ENCODE results near the gene ZEB2. TPM values are rescaled to one million over a fixed set of nuclear protein-coding genes. Genes with fewer than 3 reads are reported as not detected.

The ZEB2 gene
- total RNA-seq, 1 experiment from 2014 or later = 1.2 TPM

GRCh38 chr2:144512891-144513351, 7.0 kb downstream of the ZEB2 start:
- H2BK12ac ChIP-seq (ENCODE audit: insufficient read length, low read depth, low read length) = no peak overlapping the region
- no peak overlapping the region for H4K5ac ChIP-seq (ENCODE audit: insufficient read length, low read depth, low read length)
- no CpG with 5 or more reads among the region's 5 CpGs for WGBS (ENCODE audit: extremely low coverage, insufficient read length, low lambda C conversion rate)
- H2AK5ac ChIP-seq (ENCODE audit: insufficient read length, low read length) = no peak overlapping the region
- H3K79me2 ChIP-seq (ENCODE audit: insufficient read depth, low read length) = no peaks in the 10 kb centered on the region
- no peak overlapping the region for H3K18ac ChIP-seq (ENCODE audit: insufficient read length, low read depth, low read length)
- H3K36me3 Mint-ChIP-seq (ENCODE audit: insufficient read depth in 1 of 3, low read depth in 3 of 3) = no peaks in the 10 kb centered on the region
- no peak overlapping the region for H3K23ac ChIP-seq (ENCODE audit: insufficient read length, low read depth, low read length)
- DNase-seq = no peak
- H3K9me3 ChIP-seq (ENCODE audit: control insufficient read depth, low read depth, low read length) = no peaks in the 10 kb centered on the region
- H3K9ac ChIP-seq (ENCODE audit: extremely low read depth, insufficient read length, low read length) = no peak overlapping the region
- H3K4me1 ChIP-seq (ENCODE audit: insufficient read depth, low read length) = peaks cover 17% of the 10 kb centered on the region
- peaks cover 3% of the 10 kb centered on the region in 2 experiments; a peak in 4 of 5 replicates for H3K9me3 Mint-ChIP-seq
- no peak overlapping the region for H3K4ac ChIP-seq (ENCODE audit: low read depth, low read length)
- H3K27me3 ChIP-seq (ENCODE audit: insufficient read depth, low read length) = peaks cover 53% of the 10 kb centered on the region
- peak overlapping the region; percentile 52 for H3K4me2 ChIP-seq (ENCODE audit: insufficient read depth, insufficient read length, low read length)
- no peak overlapping the region for H2BK120ac ChIP-seq (ENCODE audit: low read depth, low read length, poor library complexity, severe bottlenecking)
- H3K27ac Mint-ChIP-seq = no peak overlapping the region
- H2BK20ac ChIP-seq (ENCODE audit: low read depth, low read length, poor library complexity, severe bottlenecking) = no peak overlapping the region
- H3K27me3 Mint-ChIP-seq (ENCODE audit: low read depth) = peaks cover 80% of the 10 kb centered on the region
- no peaks in the 10 kb centered on the region for H4K20me1 ChIP-seq (ENCODE audit: control insufficient read depth, insufficient read depth, insufficient read length)
- H3K4me3 Mint-ChIP-seq = peak overlapping the region in 1 of 2 experiments; percentile 79; a peak in 3 of 5 replicates
- no peak overlapping the region for H3K56ac ChIP-seq (ENCODE audit: insufficient read length, low read depth, low read length)
- no peak overlapping the region for H3K27ac ChIP-seq (ENCODE audit: insufficient read length, low read depth, low read length)
- no peak overlapping the region for H3T11ph ChIP-seq (ENCODE audit: low read length)
- H2BK15ac ChIP-seq (ENCODE audit: low read depth, low read length) = no peak overlapping the region
- no peaks in the 10 kb centered on the region for H3K79me1 ChIP-seq (ENCODE audit: insufficient read depth, low read depth, low read length, poor library complexity, severe bottlenecking)
- TF ChIP-seq CTCF (conservative IDR thresholded peaks at IDR 0.05) = no peak
- peaks cover 74 to 78% of the 10 kb centered on the region in 2 experiments for H3K4me1 Mint-ChIP-seq
- no peak overlapping the region for H2BK5ac ChIP-seq (ENCODE audit: insufficient read length, low read length)
- H3K14ac ChIP-seq (ENCODE audit: insufficient read depth, low read length) = no peak overlapping the region
- H3K23me2 ChIP-seq (ENCODE audit: insufficient read length, low read depth, low read length, poor library complexity, severe bottlenecking) = peaks cover 23% of the 10 kb centered on the region
- H2AFZ ChIP-seq (ENCODE audit: low read length) = no peak overlapping the region
- no peak overlapping the region for H4K91ac ChIP-seq (ENCODE audit: insufficient read length, low read depth, low read length)
- no peak overlapping the region for H4K8ac ChIP-seq (replicated peaks; ENCODE audit: insufficient read length, low read depth, low read length)

All from H9 (cell line).